ENCODE results near the gene LPIN2.

LPIN2 gene

GRCh38 chr18:2970772-2971659 lies 41.9 kb downstream of the LPIN2 start:
- TF ChIP-seq CTCF (IDR thresholded peaks at IDR 0.05; ENCODE audit: low read length, missing control alignments): no peak
- DNase-seq (ENCODE audit: low read depth): no peak
- H3K4me3 ChIP-seq (replicated peaks; ENCODE audit: low read depth, low read length): no peak overlapping the region

GRCh38 chr18:2970344-2970743 lies 42.6 kb downstream of the LPIN2 start:
- no peak for TF ChIP-seq CTCF (IDR thresholded peaks at IDR 0.05; ENCODE audit: low read length, missing control alignments)
- H3K4me3 ChIP-seq (replicated peaks; ENCODE audit: low read depth, low read length): no peak overlapping the region
- DNase-seq (ENCODE audit: low read depth): no peak

- TF ChIP-seq CTCF (IDR thresholded peaks at IDR 0.05; ENCODE audit: low read length, missing control alignments): no peak
- DNase-seq (ENCODE audit: low read depth): no peak
- no peak overlapping the region for H3K4me3 ChIP-seq (replicated peaks; ENCODE audit: low read depth, low read length)
Measured at GRCh38 chr18:2969695-2970094, 43.2 kb downstream of the LPIN2 start.

- no peak for TF ChIP-seq CTCF (IDR thresholded peaks at IDR 0.05; ENCODE audit: low read length, missing control alignments)
- H3K4me3 ChIP-seq (replicated peaks; ENCODE audit: low read depth, low read length): no peak overlapping the region
- DNase-seq (ENCODE audit: low read depth): no peak
Measured at GRCh38 chr18:2968606-2969005, 44.3 kb downstream of the LPIN2 start.

GRCh38 chr18:2967820-2968219 lies 45.1 kb downstream of the LPIN2 start:
- no peak for DNase-seq (ENCODE audit: low read depth)
- TF ChIP-seq CTCF (IDR thresholded peaks at IDR 0.05; ENCODE audit: low read length, missing control alignments): no peak
- no peak overlapping the region for H3K4me3 ChIP-seq (replicated peaks; ENCODE audit: low read depth, low read length)

GRCh38 chr18:2967357-2967756 lies 45.6 kb downstream of the LPIN2 start:
- no peak overlapping the region for H3K4me3 ChIP-seq (replicated peaks; ENCODE audit: low read depth, low read length)
- DNase-seq (ENCODE audit: low read depth): no peak
- TF ChIP-seq CTCF (IDR thresholded peaks at IDR 0.05; ENCODE audit: low read length, missing control alignments): no peak

GRCh38 chr18:2966560-2966959 lies 46.4 kb downstream of the LPIN2 start:
- no peak overlapping the region for H3K4me3 ChIP-seq (replicated peaks; ENCODE audit: low read depth, low read length)
- TF ChIP-seq CTCF (IDR thresholded peaks at IDR 0.05; ENCODE audit: low read length, missing control alignments): no peak
- DNase-seq (ENCODE audit: low read depth): no peak
